GM21576 (cell line): ENCODE results near the gene CDRT4.
"Not testable (repeated sequence)": the region's sequence is repeated elsewhere in the genome, so short reads cannot be mapped to it uniquely, and the experiment has no call there.

ENCODE experiments used
- ATAC-seq: cut with Tn5 transposase; IDR thresholded peaks from one replicate; pipeline ENCODE4 v1.9.1; 2021; ENCODE audit warnings: mild to moderate bottlenecking, moderate library complexity; ENCODE audit not compliant: unreplicated experiment

The CDRT4 gene

GRCh38 chr17:15467592-15467991, at the start of gene CDRT4:
Gene CDRT4, minus strand, starts transcription at chr17:15467621. Its CDS starts 27,383 bp downstream, at chr17:15440238.
- no peak for ATAC-seq

GRCh38 chr17:15516150-15516549, 48.7 kb upstream of the CDRT4 start:
- ATAC-seq, result no peak

- ATAC-seq, result no peak
Observed at GRCh38 chr17:15514469-15514868, 47.0 kb upstream of the CDRT4 start.

- ATAC-seq, result no peak
Observed at GRCh38 chr17:15513856-15514459, 46.5 kb upstream of the CDRT4 start.

- no peak for ATAC-seq
Observed at GRCh38 chr17:15513058-15513791, 45.8 kb upstream of the CDRT4 start.

- no peak for ATAC-seq
Observed at GRCh38 chr17:15512071-15512709, 44.8 kb upstream of the CDRT4 start.

GRCh38 chr17:15511142-15511541, 43.7 kb upstream of the CDRT4 start:
- ATAC-seq, result no peak

GRCh38 chr17:15510361-15510760, 42.9 kb upstream of the CDRT4 start:
- no peak for ATAC-seq

- no peak for ATAC-seq
Observed at GRCh38 chr17:15509095-15509494, 41.7 kb upstream of the CDRT4 start.

- no peak for ATAC-seq
Observed at GRCh38 chr17:15508466-15508865, 41.0 kb upstream of the CDRT4 start.

- ATAC-seq, result no peak
Observed at GRCh38 chr17:15507896-15508295, 40.5 kb upstream of the CDRT4 start.

- no peak for ATAC-seq
Observed at GRCh38 chr17:15507001-15507400, 39.6 kb upstream of the CDRT4 start.

GRCh38 chr17:15505708-15506107, 38.3 kb upstream of the CDRT4 start:
- not testable (repeated sequence) for ATAC-seq

GRCh38 chr17:15503731-15504130, 36.3 kb upstream of the CDRT4 start:
- no peak for ATAC-seq

GRCh38 chr17:15502369-15503112, 35.1 kb upstream of the CDRT4 start:
- ATAC-seq, result peak; percentile 84

GRCh38 chr17:15501793-15502192, 34.4 kb upstream of the CDRT4 start:
- no peak for ATAC-seq

GRCh38 chr17:15501282-15501681, 33.9 kb upstream of the CDRT4 start:
- no peak for ATAC-seq

GRCh38 chr17:15498107-15498506, 30.7 kb upstream of the CDRT4 start:
- no peak for ATAC-seq

GRCh38 chr17:15496735-15497670, 29.6 kb upstream of the CDRT4 start:
- ATAC-seq, result no peak

GRCh38 chr17:15494821-15495220, 27.4 kb upstream of the CDRT4 start:
- no peak for ATAC-seq
